Measurements from ENCODE around the gene CTNNBIP1.

CTNNBIP1 gene

GRCh38 chr1:9912264-9912936, 2.3 kb upstream of the CTNNBIP1 start:
- Mint-ChIP-seq H3K9me3 (no peaks in the 10 kb centered on the region), H3K4me1 (ENCODE audit: low read depth) (peaks cover 25% of the 10 kb centered on the region), H3K27ac (peak overlapping the region; percentile 46), H3K36me3 (ENCODE audit: low read depth) (no peaks in the 10 kb centered on the region), H3K27me3 (ENCODE audit: low read depth) (no peaks in the 10 kb centered on the region), H3K4me3 (peak overlapping the region; percentile 44)
- DNase-seq (ENCODE audit: low spot score) = no peak

GRCh38 chr1:9910423-9911178, 532 bp upstream of the CTNNBIP1 start:
- Mint-ChIP-seq H3K36me3 (ENCODE audit: low read depth) (no peaks in the 10 kb centered on the region), H3K9me3 (no peaks in the 10 kb centered on the region), H3K27me3 (ENCODE audit: low read depth) (no peaks in the 10 kb centered on the region), H3K4me1 (ENCODE audit: low read depth) (peaks cover 26% of the 10 kb centered on the region), H3K4me3 (peak overlapping the region; percentile 92), H3K27ac (peak overlapping the region; percentile 96)
- peak; percentile 100 for DNase-seq (ENCODE audit: low spot score)

DNA sequence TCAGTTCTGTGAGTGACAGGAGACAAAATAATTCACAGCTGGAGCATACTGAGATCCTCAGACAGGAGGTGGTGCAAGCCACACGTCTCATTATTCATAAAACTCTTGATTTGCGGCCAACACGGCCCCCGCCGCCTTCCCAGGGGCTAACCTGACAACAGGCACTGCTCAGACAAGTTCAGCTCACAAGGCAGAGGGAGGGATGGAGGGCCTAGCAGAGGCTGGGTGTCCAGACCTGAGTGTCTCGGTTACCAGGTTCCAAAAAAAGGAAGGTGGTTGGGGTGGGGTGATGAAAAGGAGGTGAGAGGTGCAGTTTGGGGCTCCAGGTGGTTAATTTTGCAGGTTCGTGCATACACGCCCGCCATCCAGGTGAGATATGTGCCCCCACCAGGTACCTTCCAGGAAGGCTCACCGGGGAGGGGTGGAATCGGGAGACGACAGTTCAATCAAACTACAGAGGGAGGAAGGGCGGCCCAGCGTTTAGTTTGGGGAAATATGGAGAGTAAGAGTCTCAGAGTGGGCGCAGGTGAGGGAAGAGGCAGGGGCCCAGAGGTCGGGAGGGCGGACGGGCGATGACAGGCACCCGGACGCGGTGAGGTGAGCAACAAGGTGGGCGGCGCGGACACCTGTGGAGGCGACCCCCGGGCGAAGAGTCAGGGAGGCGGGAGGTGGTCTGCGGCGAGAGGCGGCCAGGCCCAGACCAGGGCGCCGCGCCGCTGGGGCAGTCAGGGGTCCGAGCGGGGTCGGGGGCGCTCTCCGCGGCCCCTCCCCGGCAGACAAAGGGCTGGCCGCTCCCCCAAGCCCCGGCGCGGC, 629 bp downstream of the CTNNBIP1 start:
- H3K27ac Mint-ChIP-seq = peak overlapping the region; percentile 91
- H3K4me1 Mint-ChIP-seq (ENCODE audit: low read depth) = peaks cover 26% of the 10 kb centered on the region
- DNase-seq (ENCODE audit: low spot score) = peak; percentile 38
- no peaks in the 10 kb centered on the region for H3K9me3 Mint-ChIP-seq
- H3K36me3 Mint-ChIP-seq (ENCODE audit: low read depth) = no peaks in the 10 kb centered on the region
- H3K27me3 Mint-ChIP-seq (ENCODE audit: low read depth) = no peaks in the 10 kb centered on the region
- peak overlapping the region; percentile 98 for H3K4me3 Mint-ChIP-seq

- Mint-ChIP-seq H3K36me3 (ENCODE audit: low read depth) (no peaks in the 10 kb centered on the region), H3K4me3 (peak overlapping the region; percentile 98), H3K27ac (no peak overlapping the region), H3K27me3 (ENCODE audit: low read depth) (no peaks in the 10 kb centered on the region), H3K9me3 (no peaks in the 10 kb centered on the region), H3K4me1 (ENCODE audit: low read depth) (peaks cover 28% of the 10 kb centered on the region)
- DNase-seq (ENCODE audit: low spot score) = no peak
Observed at GRCh38 chr1:9908871-9909233, 1.2 kb downstream of the CTNNBIP1 start.

DNA sequence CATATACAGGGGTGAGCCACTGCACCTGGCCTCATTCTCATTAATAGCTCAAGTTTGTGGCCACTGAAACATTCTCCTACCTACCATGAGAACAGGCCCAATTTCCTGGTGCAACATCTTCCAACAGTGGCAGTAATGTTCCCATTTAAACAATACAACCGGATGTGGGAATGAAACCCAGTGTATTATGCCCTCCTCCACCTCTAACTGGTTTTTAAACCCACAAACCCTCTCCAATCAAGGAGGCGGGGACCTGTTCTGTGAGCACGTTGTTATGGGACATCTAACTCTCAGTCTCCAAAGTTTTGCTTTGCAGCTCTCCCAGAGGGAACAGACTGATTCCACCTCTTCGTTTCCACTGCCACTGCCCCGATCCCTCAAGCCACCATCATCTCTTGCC, 2.6 kb downstream of the CTNNBIP1 start:
- H3K4me3 Mint-ChIP-seq = peak overlapping the region; percentile 13
- no peaks in the 10 kb centered on the region for H3K36me3 Mint-ChIP-seq (ENCODE audit: low read depth)
- H3K27me3 Mint-ChIP-seq (ENCODE audit: low read depth) = no peaks in the 10 kb centered on the region
- DNase-seq (ENCODE audit: low spot score) = no peak
- peaks cover 33% of the 10 kb centered on the region for H3K4me1 Mint-ChIP-seq (ENCODE audit: low read depth)
- H3K27ac Mint-ChIP-seq = no peak overlapping the region
- no peaks in the 10 kb centered on the region for H3K9me3 Mint-ChIP-seq

GRCh38 chr1:9906466-9906865, 3.6 kb downstream of the CTNNBIP1 start:
- H3K4me1 Mint-ChIP-seq (ENCODE audit: low read depth) = peaks cover 29% of the 10 kb centered on the region
- no peaks in the 10 kb centered on the region for H3K36me3 Mint-ChIP-seq (ENCODE audit: low read depth)
- no peak overlapping the region for H3K27ac Mint-ChIP-seq
- H3K9me3 Mint-ChIP-seq = no peaks in the 10 kb centered on the region
- no peaks in the 10 kb centered on the region for H3K27me3 Mint-ChIP-seq (ENCODE audit: low read depth)
- H3K4me3 Mint-ChIP-seq = no peak overlapping the region
- no peak for DNase-seq (ENCODE audit: low spot score)

- Mint-ChIP-seq H3K4me3 (no peak overlapping the region), H3K36me3 (ENCODE audit: low read depth) (no peaks in the 10 kb centered on the region), H3K27me3 (ENCODE audit: low read depth) (no peaks in the 10 kb centered on the region), H3K4me1 (ENCODE audit: low read depth) (peaks cover 28% of the 10 kb centered on the region), H3K27ac (no peak overlapping the region), H3K9me3 (no peaks in the 10 kb centered on the region)
- DNase-seq (ENCODE audit: low spot score) = no peak
Observed at GRCh38 chr1:9905010-9905409, 5.1 kb downstream of the CTNNBIP1 start.

DNA sequence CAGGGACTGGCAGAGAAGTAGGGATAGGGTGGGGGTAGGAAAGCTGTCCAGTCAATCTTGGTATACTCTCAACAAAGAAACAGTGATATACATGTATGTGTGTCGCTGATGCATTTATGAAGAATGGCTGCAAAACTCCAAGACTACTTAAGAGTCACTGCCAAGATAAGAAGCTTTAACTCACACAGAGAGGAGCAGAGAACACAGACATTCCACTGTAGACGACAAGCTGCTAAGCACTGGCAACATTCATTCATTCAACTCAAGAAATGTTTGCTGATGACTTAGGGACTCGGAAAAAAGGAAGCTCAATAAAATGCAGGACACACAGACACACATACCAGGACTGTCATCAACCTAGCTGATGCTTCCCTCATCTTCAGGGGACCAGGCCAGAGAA, 5.5 kb downstream of the CTNNBIP1 start:
- H3K4me1 Mint-ChIP-seq (ENCODE audit: low read depth) = peaks cover 28% of the 10 kb centered on the region
- no peak overlapping the region for H3K4me3 Mint-ChIP-seq
- no peaks in the 10 kb centered on the region for H3K36me3 Mint-ChIP-seq (ENCODE audit: low read depth)
- H3K9me3 Mint-ChIP-seq = no peaks in the 10 kb centered on the region
- no peak overlapping the region for H3K27ac Mint-ChIP-seq
- no peak for DNase-seq (ENCODE audit: low spot score)
- H3K27me3 Mint-ChIP-seq (ENCODE audit: low read depth) = no peaks in the 10 kb centered on the region

DNA sequence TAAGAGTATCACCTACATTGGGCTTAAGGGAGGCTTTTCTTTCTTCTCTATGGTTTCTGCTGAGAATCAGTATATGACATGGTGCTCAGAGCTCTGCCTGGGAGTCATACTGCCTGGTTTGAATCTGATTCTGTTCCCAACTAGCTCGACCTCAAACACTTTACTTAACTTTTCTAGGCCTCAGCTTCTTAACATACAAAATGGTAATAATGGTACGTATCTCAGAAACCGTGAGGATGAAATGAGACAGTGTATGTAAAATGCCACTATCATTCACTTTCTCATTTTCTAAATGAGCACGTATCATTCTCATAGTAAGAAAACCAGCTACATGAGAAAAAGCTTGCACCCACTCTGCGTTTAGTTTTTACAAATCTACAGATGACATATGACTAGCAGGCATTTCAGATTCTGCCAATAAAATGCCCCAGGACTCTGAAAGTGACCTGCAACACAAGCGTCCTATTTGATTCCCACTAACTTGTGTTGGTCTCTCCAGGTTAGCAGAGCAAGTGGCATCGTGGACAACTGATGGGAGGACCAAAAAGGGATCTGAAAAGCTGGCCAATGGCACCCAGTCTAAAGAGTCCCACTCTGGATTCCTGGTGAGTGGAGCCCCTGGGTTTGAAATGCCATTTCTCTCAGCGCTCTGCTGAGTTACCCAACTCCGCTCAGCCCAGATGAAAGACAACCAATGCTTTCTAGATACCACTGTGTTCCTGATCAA, 6.1 kb downstream of the CTNNBIP1 start:
- Mint-ChIP-seq H3K4me3 (no peak overlapping the region), H3K9me3 (no peaks in the 10 kb centered on the region), H3K4me1 (ENCODE audit: low read depth) (peaks cover 22% of the 10 kb centered on the region), H3K27ac (no peak overlapping the region), H3K36me3 (ENCODE audit: low read depth) (no peaks in the 10 kb centered on the region), H3K27me3 (ENCODE audit: low read depth) (no peaks in the 10 kb centered on the region)
- peak; percentile 20 for DNase-seq (ENCODE audit: low spot score)

DNA sequence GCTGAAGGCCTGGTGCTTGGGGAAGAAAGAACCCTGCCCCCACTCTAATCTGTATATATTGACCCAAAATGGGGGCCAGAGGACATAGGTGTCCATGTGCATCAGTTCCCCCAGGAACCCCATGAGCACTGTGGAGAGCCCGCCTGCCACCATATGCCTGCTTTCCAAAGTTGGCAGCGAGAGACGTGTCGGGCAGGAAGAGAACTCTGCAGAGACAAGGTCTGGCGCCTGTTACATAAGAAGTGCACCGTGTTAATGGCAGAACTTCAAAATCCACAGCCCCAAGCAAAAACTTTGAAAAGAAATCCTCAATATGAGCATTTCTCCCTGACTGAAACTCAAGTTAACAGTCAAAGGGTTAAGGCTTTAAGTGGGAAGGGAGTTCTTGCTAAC, 8.0 kb downstream of the CTNNBIP1 start:
- peaks cover 12% of the 10 kb centered on the region for H3K4me1 Mint-ChIP-seq (ENCODE audit: low read depth)

GRCh38 chr1:9901148-9902059, 8.7 kb downstream of the CTNNBIP1 start:
- Mint-ChIP-seq H3K4me3 (no peak overlapping the region), H3K27ac (no peak overlapping the region), H3K27me3 (ENCODE audit: low read depth) (no peaks in the 10 kb centered on the region), H3K36me3 (ENCODE audit: low read depth) (no peaks in the 10 kb centered on the region), H3K9me3 (no peaks in the 10 kb centered on the region), H3K4me1 (ENCODE audit: low read depth) (peaks cover 12% of the 10 kb centered on the region)
- DNase-seq (ENCODE audit: low spot score) = no peak

More for the DNA sequence above, 8.0 kb downstream of the CTNNBIP1 start:
- Mint-ChIP-seq H3K9me3 (no peaks in the 10 kb centered on the region), H3K36me3 (ENCODE audit: low read depth) (no peaks in the 10 kb centered on the region), H3K27me3 (ENCODE audit: low read depth) (no peaks in the 10 kb centered on the region), H3K27ac (no peak overlapping the region), H3K4me3 (no peak overlapping the region)
- no peak for DNase-seq (ENCODE audit: low spot score)

DNA sequence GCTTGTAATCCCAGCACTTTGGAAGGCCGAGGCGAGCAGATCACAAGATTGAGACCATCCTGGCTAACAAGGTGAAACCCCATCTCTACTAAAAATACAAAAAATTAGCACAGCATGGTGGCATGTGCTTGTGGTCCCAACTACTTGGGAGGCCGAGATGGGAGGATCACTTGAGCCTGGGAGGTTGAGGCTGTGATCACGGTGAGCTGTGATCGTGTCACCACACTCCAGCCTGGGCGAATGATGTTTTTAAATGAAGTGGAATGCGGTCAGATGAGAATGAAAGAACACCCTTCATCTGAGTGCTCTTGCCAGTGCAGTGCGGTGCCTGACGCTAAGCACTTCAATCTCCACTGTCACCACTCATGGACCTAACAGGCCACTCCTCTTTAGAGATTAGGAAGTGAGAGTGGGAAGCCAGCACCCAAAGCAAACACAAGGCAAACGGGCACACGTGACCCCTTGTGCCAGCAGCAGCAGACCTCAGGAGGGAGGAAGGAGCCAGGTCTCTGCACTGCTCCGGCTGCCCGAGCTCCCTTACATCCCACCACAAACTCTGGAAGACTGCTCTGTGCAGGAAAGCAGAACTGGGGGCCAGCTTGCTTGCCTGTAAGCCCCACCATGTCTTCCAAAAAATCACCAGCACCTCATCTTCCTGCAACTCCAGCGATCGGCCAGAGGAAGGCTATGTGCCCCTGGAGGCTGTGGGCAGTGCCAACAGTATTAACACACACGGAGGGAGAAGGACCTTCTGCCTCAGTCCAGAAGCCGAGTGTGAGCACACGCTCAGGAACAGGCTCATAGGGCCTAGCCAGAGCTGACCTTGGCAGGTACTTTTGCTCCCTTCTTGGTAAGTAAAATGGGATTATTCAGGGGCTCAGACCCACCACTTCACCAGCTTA, 9.7 kb downstream of the CTNNBIP1 start:
- Mint-ChIP-seq H3K4me1 (ENCODE audit: low read depth) (peaks cover 12% of the 10 kb centered on the region), H3K27ac (no peak overlapping the region), H3K27me3 (ENCODE audit: low read depth) (no peaks in the 10 kb centered on the region), H3K4me3 (no peak overlapping the region), H3K9me3 (no peaks in the 10 kb centered on the region), H3K36me3 (ENCODE audit: low read depth) (no peaks in the 10 kb centered on the region)
- no peak for DNase-seq (ENCODE audit: low spot score)

Measured in T-helper 2 cell treated with Interferon-gamma antibody and Interleukin-4, amounts not matched to agents 5 μg/mL and 100 μg/mL, for 36 hours (primary cell).